HG02759 (cell line): Measurements from ENCODE around the gene TNIP2.

ENCODE experiments used
- ATAC-seq: cut with Tn5 transposase; IDR thresholded peaks from one replicate; pipeline ENCODE4 v1.9.1; 2021; ENCODE audit warnings: mild to moderate bottlenecking, moderate library complexity; ENCODE audit not compliant: unreplicated experiment

Gene TNIP2, protein sequence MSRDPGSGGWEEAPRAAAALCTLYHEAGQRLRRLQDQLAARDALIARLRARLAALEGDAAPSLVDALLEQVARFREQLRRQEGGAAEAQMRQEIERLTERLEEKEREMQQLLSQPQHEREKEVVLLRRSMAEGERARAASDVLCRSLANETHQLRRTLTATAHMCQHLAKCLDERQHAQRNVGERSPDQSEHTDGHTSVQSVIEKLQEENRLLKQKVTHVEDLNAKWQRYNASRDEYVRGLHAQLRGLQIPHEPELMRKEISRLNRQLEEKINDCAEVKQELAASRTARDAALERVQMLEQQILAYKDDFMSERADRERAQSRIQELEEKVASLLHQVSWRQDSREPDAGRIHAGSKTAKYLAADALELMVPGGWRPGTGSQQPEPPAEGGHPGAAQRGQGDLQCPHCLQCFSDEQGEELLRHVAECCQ

DNA sequence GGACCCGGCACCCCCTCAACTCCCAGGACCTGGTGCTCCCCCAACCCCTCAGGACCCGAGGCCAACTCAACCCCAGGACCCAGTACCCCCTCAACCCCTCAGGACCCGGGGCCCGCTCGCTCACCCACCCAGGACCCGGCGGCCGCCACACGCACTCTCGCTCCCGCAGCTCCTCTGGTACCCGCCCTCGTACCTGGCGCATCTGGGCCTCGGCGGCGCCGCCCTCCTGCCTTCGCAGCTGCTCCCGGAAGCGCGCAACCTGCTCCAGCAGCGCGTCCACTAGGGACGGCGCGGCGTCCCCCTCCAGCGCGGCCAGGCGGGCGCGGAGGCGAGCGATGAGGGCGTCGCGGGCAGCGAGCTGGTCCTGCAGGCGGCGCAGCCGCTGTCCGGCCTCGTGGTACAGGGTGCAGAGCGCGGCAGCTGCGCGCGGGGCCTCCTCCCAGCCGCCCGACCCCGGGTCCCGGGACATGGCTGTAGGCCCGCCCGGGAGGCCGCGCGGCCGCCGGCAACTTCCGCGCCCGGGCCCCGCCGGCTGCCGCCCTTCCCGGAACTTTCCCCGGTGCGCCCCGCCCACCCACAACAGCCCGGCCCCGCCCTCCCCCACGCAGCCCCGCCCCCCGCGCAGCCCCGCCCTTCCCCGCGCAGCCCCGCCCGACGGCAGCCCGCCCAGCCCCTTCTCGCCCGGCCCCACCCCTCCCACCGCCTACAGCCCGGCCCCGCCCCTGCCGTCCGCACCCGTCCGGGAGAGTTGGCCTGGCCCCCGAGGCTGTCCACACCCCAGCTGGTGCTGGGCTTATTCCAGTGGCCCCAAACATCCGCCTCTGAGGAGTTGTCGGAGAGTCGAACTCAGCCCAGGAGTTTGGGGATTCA, at the start of gene TNIP2:
Gene TNIP2 (minus strand): TSS at position 516 of the 870 bp plus-strand sequence. CDS start 47 bp downstream, at position 469.
- peak; percentile 79 for ATAC-seq

DNA sequence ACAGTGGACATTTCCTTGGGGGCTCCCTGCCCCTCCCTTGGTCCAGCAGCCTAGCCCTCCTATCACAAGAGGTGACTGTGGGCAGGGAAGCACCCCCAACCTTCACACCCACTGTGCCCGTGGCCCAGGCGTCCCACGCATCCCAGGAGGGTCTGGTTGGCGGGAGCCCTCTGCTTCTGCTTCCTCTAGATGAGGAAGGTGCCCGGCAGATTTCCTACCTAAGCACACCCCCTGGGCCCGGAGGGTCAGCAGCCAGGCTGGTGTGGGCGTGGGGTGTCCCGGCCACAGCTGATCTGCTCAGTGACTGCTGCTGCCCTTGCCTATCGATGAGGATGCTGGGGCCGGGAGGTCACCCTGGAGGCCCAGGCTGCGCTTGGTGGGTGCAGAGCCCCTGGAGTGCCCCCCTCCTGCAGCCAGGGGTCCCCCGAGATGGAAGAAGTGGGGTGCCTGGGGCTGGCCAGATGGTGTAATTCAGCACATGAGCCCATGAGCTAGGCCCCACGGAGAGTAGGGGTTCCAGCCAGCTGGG, 48.9 kb upstream of the TNIP2 start:
- ATAC-seq: no peak

DNA sequence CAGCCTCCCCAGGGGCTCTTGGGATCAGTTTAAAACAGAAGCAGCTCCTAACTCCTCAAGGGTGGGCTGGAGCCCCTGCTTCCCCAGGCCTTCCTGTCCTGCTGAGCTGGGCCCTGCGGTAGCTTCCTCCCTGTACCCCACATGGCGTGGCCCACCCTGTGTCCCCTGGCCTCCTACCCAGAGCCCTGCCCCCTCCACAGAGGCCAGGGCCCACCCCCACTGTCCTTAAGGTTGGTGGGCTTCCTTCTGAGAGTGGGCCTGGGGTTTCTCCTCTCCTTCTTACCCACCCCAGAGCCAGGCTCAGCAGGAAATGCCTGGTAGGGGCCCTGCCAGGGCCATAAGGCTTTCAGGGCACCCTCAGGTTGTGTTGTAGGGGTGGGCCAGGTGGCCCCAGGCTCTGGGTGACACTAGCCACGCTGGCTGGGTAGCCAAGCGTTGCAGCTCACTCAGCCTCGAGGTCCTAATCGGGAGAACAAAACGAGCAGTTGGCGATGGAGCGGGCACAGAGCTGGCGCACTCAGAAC, 48.4 kb upstream of the TNIP2 start:
- no peak for ATAC-seq

DNA sequence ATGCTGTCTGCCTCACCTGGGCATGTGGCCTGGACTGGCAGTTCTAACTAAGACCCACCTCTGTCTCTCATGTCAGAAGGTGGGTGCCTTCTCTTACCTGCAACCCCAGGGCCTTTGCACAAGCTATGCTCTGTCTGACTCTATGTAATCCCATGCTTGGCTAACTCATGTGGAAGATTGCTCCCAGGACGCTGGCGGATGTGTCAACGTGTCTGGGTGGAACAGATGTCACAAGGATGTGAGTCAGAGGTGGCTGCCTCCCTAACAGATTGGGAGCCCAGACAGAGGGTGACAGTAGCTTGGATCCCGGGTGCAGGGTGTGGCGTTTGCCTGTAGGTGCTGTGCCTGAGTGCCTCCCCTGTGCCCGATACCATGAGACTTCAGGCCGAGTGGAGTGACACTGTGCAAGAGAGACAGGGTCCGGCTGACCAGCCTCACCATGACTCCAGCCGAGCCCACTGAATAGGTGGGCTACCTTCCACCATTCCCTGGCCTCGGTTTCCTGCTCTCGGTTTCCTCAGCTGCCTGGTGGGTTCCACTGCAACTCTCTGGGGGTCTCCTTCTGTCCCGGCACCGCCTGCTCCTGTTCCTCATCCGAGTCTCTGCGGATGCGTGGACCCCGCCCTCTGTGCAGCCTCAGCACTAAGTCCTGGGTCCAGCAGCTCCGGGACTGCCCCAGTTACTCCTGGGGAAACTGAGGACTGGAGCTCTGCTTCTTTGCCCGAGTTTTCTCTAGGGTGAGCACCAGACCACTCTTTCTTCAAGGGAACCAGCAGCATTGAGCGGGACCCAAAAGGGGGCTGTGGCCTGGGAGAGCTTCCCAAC, 47.7 kb upstream of the TNIP2 start:
- no peak for ATAC-seq

DNA sequence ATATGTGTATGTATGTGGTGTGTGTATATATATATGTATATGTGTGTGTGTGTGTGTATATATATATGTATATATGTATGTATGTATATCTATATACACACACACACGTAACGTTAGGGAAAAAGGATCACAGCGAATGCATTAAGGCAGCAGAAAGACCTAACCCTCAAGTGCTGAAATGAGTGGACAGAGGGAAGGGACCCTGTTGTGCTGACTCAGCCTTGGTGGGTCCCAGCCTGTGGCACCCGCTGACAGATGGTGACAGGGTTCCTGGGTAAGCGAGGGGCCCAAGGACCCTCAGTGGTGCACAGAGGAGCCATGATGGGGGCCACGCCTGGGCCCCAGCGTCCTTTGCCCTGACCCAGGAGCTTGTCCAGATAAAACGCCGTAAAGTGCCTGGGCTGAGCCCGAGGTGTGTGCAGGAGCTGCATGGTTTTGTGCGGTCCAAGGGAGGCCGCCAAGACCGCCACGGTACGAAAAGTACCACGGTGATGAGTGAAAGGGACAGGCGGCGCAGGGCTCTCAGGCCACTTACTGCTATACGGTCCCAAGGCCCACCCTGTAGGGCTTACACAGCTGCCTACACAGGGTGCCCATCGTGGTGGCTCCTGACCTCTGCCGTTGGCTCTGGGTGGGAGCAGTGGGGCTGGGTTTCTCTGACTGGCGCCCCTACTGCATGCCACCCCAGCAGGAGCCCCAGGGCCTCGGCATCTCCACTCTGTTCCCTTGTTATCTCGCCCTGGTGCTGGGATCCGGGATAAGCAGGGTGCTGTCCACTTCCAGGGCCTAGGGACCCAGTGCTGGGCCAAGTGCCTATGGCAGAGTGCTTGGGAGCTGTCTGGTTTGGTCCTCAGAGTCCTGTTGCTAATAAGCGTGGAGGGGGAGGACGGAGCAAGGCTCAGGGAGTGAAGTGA, 46.7 kb upstream of the TNIP2 start:
- ATAC-seq: no peak

DNA sequence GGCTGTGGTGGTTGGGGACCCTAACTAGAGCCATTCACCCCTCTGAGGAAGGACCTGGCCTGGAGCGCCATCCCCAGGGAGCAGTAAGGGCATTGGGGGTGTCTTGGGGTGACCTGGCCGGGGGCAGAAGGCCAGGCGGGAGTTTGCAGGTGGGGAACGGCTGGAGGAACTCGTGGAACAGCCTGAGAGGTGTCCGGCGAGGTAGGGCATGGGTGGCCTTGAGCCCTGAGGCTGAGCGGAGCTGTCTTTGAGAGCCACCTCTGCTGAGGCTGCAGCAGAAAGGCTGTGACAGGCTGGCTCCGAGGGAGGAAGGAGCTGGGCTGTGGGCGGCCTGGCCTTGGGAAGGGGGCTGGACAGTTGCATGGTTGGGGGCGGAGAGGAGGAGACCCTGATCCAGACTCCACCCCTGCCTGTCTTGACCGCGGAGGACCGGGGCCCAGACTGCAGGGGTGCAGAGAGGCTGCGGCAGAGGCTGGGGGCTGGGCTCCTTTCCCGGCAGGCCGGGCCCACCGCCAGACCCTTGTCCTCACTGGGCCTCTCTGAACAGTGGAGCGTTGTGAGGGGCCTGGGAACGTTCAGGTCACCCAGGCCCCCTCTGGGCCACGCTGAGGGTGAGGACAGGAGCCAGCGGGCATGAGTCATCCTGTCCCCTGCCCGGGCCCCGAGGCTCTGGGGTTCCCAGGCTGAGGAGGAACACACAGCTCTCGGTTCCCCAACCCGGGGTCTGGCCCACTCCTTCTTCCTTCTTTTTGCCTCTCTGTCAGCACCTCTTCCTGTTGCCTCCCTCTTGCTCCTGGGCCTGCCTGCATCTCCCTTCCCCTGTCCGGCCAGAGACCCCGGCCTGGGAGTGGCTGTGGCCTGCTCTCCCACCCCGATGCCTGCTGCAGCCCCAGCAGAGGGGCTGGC, 44.8 kb upstream of the TNIP2 start:
- ATAC-seq: peak; percentile 40

DNA sequence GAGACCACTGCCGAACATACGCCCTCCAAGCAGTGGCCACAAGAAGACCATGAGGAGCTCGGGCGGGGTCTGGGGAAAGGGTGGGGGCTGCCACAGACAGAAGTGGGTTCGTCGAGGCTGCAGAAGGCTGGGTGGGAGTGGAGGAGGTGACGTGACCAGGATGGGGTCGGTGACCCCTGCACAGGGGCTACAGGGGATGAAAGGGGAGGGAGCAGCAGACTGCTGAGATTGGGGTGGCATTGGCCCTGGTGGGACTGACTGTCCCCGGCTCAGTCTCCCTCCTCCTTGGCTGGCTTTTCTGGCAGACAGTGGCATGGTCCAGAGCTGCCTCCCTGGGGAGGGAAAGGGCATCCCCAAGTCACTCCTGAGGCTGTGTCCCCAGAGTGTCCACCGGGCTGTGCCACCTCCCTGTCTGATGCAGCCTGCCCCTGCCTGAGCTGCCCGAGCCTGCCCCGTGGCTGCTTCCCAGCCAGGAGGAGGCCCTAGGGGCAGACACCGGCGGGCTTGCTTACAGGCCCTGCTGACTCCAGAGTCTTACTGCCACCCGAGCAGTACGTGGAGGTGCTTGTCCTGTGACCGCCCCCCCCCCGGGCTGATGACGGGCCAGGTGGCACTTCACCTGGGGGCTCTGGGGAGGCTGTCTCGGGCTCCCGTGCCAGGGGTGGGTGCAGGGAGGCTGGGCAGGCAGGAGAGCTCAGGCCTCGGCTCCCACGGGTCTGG, 44.0 kb upstream of the TNIP2 start:
- ATAC-seq: no peak

DNA sequence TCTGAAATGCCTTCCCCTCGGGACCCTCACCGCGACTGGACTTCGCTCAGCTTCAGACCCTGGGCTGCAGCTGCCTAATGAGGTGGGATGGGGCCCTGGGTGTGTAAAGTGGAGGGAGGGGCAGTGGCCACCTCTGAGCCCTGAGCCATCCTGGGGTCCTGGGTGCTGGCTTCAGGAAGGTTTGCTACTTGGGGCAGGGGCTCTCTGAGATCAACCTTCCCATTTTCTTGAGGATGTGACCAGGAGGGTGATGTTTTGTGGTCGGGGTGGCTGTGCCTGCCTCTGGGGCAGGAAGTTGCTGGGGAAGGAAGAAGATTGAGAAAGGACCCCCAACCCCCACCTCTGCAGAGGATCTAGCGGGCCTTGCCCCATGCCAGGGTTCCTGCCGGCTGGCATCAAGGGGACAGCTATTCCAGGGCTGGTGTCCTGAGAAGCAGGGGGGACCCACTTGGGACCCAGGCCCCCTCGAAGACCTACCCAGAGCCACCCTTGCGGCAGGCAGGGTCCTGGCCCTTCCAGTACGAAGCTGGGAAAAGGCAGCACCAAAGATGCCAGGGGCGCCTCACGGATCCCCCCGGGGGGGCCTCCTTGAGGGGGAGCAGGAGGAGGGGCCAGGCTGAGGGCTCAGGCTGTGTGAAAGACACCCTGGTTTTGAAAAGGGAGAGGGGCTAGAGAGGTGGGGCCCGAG, 43.2 kb upstream of the TNIP2 start:
- no peak for ATAC-seq

DNA sequence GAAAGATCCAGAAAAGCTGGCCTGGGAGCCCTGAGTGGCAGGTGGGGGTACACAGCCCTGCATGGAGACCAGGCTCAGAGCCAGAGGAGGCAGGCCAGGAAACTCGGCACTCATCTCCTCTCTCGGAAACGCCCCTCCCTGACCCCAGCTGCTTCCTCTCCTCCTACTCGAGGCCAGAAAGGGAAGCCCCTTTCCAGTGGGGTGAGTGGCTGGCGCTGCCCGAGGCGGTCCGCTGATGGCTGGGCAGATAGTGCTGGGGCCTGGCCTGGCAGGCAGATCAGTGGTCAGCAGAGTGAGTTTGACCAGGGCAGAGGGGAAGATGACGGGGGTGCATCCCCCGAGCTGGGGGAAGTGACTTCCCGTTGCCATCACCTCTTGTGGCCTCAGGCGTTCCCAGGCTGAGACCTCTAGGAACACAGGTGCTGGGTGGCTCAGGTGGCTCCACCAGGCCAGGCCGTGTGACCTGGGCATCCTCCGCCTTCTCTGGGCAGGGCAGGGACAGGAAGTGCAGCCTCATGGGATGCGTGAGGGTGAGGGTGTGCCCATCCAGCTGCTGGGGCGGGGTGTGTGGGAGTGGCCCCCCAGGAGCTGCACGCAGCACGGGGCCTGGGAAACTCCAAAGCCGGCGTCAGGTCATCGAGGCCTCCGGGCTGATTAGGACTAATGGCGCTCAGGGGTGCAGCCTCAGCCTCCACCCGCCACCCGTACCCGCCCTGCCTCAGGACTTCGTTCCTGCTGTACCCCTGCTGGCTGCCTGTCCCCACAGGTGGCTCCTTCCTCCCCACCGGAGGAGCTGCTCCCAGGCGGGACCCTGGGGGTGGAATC, 42.5 kb upstream of the TNIP2 start:
- peak; percentile 52 for ATAC-seq

DNA sequence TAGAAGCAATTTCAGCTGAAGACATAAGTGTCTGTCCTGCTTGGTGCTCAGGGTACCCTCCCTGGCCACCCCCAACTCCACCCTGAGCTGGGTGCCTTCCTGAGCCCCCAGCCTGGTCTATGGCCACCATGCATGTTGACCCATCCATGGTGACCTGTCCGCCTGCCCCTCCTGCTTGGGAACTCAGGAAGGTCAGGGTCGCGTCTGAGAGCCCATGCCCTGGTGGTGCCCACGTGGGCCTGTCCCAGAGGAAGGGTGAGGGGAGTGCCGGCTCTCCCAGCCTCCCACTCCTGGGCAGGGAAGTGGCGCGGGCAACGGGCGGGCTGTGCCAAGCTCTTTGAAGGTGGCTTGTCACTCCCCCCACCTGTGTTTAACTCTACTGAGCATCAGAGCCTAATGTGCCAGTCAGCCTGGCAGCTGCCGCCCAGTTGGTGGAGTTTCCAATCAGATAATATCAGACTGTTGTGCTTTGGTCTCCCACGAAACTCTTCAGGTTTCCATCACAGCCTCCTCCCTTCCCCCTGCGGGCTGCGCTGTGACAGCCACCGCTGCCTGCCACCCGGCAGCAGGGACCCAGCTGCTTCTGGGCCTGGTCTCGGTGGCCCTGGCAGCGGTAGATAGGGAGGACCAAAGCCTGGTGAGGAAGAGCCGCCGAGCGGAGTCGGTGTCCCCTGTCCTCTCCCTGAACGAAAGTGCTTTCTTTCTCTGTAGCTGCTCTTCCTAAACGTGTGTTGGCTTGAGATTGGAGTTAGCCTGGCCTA, 41.6 kb upstream of the TNIP2 start:
- no peak for ATAC-seq

DNA sequence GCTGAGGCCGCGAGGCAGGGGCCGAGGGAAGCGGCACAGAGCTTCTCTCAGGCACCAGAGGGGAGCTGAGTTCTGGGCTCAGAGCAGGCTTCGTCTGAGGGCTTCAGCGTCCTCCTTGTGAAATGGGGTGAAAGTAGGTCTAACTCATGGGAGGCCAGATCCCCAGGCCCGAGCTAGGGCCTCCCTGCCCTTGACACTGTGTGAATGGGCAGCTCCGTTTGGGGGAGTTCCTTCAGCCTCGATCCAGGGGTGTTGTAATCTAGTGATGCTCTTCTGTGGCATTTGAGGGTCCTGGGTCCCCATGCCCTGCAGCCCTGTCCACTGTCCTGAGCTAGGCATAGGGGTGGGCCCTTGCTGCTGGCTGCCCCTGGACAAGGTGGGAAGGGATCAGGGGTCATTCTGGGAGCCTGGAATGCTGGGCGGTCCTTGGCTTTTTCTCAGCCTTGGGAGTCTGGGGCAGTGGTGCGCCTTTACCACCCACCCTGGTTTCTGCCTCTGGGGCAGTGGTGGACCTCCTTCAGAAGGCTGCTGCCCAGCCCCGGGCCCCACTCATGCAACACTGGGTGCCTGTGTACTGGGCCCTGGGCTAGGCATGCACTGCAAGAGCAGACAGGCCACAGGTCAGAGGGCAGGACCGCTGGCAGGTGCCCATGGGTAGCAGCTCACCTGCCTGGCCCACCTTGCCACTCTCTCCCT, 40.9 kb upstream of the TNIP2 start:
- ATAC-seq: no peak

DNA sequence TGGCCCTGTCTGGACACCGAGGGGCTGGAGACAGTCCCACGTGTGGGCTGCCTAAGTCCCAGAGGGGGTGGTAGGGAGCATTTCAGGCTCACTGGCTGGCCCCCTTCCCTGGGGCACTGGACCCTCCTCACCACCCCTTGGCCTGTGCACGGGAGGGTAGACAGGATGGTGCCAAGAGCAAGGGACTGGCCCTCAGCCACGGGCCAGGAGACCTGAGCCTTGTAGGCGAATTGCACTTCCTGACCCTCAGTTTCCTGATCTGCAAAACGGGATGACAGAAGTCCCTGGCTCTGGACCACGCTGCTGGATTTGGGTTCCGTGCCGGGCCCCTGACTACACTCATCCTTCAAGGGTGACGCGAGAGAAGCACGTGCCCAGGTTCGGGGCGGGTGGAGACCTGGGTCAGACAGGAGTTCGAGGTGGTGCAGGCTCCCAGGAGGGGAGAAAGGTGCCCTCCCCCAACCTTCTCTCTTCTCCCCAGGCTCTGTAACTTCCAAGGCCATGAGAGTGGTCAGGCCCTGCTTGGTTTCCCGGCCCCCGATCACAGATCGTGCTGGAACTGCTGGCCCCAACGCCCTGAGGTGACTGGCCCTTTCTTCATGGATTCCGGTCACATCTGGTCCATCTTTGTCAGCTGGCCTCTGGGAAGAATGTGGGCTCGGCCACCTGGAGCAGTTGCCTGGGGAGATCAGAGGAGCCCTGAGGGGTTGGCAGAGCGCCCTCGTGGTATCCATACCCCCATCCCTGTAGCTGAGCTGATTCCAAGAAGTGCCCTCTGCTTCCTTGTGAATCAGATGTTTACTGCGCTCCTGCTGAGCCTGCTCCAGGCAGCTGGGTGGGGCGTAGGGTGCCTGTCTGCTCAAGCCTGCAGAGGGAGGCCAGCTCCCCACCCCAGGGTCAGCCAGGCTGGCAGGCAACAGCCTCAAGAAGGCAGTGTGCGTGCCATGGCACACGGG, 40.0 kb upstream of the TNIP2 start:
- no peak for ATAC-seq

DNA sequence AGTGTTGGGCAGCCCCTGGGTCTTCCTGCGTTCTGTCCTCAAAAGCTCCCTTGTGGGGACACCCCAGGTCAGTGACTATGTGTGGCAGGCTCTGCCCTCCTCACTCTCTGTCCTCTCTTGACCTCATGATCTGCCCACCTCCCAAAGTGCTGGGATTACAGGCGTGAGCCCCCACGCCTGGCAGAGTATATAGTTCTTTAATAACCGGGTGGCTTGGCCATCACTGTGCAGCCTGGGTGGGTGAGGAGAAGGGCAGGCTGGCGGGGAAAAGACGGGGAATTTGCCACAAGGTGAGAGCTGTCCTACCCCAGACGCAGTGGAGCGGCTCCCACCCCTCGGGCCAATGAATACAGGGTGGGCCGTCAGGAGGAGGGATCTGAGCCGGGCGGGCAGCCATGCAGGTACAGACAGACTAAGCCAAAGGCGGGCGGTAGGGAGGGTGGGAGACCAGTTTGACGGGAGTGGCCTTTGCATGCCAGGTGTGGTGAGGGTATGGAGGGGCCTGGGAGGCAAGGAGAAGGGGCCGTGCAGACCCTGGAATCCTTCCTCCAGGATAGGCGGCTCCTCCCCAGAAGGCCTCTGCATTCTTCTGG, 39.3 kb upstream of the TNIP2 start:
- no peak for ATAC-seq
